GM18498 (cell line): ENCODE measurements around the gene CFAP99.

Source experiments
- ATAC-seq: cut with Tn5 transposase; IDR thresholded peaks from one replicate; pipeline ENCODE4 v1.9.1; 2021; ENCODE audit warnings: mild to moderate bottlenecking, moderate library complexity; ENCODE audit not compliant: unreplicated experiment

Gene CFAP99

GRCh38 chr4:2390784-2391421, 27.9 kb upstream of the CFAP99 start:
- ATAC-seq = no peak

GRCh38 chr4:2393353-2394270, 25.1 kb upstream of the CFAP99 start:
- ATAC-seq = no peak

- ATAC-seq = no peak
These were observed 24.2 kb upstream of the CFAP99 start for GRCh38 chr4:2394528-2394927.

DNA sequence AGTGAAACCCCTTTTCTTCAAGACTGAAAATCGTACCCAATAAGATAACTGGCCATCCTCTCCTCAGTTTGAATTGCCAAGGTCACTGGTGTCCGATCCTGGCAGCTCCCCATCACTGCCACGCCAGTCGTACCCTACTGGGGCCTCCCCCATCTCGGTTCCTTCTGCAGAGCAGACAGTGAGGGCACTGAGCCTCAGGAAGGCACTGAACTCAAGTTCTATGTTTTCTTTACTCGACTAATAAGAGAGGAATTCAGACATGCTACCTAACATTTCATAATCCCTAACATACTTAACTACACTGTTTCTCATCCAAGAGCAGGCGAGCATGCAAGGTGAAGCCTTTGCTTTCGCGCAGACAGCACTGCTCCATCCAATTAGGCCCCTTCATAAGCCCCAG, 23.7 kb upstream of the CFAP99 start:
- ATAC-seq = no peak

DNA sequence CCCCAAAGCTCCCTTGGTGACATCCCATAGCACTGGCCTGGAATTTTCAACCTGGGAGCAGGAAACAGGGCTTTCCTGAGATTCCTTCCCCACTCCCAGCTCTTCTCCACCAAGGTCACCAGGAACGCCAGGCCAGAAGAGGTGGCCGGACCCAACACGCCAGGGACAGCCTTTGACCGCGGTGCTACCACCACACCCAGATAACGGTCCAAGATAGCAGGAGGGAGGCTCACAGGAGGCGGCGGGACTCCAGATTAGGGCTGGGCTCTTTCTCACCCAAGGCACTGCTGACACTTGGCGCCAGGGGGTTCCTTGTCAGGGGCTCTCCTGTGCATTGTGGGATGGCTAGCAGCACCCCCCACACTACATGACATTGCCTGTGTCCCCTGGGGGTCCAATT, 23.2 kb upstream of the CFAP99 start:
- ATAC-seq = no peak

DNA sequence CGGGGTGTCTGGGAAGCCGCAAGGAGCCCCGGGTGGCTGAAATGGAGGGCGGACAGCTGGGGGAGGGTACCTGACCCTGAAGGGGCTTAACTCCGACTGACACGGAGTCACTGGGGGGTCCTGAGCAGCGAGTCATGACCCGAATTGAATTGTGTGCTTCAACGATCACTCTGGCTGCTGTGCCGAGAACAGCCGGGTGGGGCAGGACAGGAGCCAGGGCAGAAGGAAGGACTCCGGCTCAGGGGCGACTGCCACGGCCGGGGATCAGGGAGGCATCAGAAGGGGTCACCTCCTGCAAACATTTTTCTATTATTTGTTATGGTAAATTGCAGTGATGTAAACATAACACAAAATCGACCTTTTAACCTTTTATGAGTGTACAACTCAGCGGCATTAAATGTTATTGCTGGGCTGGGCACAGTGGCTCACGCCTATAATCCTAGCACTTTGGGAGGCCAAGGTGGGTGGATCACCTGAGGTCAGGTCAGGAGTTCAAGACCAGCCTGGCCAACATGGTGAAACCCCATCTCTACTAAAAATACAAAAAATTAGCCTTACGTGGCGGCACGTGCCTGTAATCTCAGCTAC, 21.9 kb upstream of the CFAP99 start:
- ATAC-seq = no peak

DNA sequence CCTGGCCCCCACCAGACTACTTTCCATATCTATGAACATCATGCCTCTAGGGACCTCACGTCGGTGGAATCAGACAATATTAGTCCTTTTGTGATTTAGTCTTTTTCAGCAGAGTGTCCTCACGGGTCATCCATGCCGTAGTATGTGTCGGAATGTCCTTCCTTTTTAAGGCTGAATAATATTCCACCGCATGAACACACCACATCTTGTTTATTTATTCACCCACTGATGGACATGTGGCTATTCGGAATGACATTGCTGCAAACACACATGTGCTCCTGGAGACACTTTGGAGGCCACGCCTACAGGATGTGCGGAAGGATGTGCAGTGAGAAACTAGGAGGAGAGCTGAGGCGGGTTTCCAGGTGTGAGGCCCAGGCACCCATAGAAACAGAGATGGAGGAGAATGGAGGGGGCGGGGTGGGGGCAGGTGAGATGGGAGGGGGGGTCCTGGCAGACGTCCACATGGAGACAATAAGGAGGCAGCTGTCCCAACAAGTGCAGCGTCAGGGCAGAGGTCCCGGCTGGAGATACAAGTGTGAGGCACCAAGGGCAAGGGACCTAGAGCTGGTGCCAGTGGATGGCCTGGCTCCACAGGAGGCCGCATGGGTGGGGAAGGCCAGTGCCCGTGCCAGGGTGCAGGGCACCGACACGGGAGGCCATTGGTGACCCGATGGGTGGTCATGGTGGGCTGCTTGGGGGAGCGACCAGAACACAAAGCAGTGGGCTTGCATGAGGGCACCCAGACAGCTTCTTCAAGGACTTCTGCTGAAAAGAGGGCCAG, 21.0 kb upstream of the CFAP99 start:
- ATAC-seq = no peak

DNA sequence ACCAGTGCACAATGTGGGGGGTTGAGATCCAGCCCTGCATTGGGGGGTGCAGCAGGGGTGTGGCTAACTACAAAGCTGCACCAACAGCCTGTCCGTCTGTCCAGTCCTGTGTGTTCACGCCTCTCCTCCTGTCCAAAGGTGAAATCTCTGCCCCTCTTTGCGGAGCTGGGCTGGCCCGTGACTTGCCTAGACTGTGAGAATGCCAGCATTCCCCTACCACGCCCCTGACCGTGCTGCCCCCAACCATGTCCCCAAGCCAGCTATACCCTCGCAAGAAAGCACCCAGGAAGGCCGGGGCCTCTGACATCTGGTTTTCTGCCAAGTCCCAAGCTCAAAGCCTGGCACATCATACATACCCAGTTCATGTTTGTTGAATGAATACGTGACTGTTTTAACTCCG, 19.5 kb upstream of the CFAP99 start:
- ATAC-seq = no peak

- ATAC-seq = no peak
These were observed 19.0 kb upstream of the CFAP99 start for GRCh38 chr4:2399631-2400190.

- ATAC-seq = no peak
These were observed 17.7 kb upstream of the CFAP99 start for GRCh38 chr4:2400841-2401609.

- ATAC-seq = no peak
These were observed 17.2 kb upstream of the CFAP99 start for GRCh38 chr4:2401610-2401983.

GRCh38 chr4:2402048-2402842, 16.5 kb upstream of the CFAP99 start:
- ATAC-seq = no peak

DNA sequence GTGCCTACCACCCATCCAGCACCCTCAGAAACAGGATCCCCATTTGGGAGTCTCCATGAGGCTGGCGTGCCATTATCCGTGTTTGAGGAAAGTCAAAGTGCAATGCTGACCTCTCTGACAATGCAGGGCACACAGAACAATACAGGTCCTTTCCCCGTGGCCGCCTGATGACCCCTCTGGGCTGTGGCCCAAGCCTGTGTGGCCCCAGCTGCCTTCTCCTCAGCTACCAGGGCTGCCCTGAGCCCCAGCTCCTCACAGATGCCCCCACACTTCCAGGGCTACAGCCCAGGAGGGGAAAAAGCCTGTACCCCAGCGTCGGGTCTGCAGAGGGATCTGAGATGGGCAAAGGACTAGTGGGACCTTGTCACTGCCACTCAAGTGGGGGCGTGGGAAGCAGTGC, 15.8 kb upstream of the CFAP99 start:
- ATAC-seq = no peak

DNA sequence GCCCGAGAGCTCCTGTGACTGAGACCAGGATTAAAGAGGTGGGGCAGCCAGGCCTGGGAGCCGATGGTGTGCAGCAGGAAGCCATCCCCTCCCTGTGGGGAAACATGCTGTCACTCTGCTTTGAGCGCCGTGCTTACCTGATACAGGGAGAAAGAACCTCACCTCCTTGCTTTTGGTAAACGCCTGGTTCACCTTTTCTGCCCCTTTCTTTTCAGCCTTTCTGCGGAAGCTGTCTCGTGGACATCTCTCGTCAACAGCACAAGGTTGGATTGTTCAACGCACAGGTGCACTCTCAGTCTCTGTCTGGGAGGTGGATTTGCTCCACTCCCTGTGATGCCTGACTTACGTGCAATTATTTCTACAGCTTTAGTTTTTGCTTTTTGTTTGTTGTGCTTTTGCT, 12.3 kb upstream of the CFAP99 start:
- ATAC-seq = no peak

DNA sequence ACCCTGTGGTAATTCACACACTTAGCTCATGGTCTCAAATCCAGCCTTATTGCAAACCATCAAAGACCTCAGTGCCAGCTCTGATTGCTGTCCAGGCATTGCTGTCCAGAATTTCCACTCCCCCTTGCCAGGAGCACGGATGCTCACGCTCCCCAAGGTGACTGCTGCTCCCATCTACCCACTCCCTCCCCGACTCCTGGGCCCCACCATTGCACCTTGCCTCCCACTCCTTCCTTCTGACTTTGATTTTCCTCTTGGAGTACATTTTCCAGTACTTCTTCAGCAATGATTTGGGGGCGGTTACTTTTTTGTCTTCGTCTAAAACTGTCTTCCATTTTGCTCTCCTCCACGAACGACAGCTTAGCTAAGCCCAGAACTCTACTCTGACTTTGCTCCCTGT, 11.8 kb upstream of the CFAP99 start:
- no peak for ATAC-seq

GRCh38 chr4:2407991-2408342, 10.8 kb upstream of the CFAP99 start:
- no peak for ATAC-seq

DNA sequence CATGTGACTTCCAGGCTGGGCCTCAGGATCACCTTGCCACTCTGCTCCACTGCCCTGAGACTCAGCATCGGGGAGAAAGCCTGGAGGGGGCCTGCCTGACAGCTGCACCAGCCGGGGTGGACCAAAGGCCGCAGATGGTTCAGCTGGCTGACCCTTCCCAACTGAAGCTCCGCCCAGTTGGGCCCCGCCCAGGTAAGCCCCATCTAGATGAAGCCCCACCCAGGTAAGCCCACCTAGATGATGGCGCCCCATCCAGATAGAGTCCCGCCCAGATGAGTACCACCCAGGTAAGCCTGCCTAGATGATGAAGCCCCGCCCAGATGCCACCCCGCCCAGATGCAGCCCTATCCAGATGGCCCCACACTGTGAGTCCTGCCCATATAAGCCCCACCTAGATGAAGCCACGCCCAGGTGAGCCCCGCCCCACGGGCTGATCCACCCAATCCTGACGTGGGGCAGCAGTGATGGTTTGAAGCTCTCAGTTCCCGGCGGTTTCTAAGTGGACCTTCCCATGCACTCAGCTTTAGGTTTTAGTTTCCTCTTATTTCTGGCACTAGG, 10.3 kb upstream of the CFAP99 start:
- ATAC-seq = no peak

DNA sequence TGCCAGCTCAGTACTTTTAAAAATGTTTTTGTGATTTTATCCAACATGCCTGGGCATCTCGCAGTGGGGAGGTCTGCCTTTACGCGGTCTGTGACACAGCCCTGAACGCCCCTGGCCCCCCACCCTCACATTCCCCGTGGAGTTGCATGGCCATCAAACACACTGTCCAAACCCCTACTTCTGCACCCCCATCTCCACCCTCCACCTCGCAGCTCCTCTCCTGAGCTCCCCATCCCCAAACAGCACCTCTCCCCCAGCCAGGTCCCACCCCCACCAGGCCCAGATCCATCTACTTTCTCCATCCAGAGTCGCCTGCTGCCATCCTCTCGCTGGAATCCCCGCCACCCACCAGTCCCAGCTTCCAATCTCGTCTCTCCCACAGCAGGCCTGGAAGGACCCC, 9.8 kb upstream of the CFAP99 start:
- ATAC-seq = no peak

GRCh38 chr4:2409381-2409783, 9.4 kb upstream of the CFAP99 start:
- no peak for ATAC-seq
